ENCODE data around the gene RBM20. TPM values are rescaled to one million over a fixed set of nuclear protein-coding genes. Genes with fewer than 3 reads are reported as not detected.
A peak's percentile ranks its signal among the peaks of the same experiment; 100 is the strongest.

Gene RBM20
- total and polyA plus RNA-seq, 2 of the 4 experiments (the other 2 are of a cell fraction) = under 0.01 to 0.15 TPM

DNA sequence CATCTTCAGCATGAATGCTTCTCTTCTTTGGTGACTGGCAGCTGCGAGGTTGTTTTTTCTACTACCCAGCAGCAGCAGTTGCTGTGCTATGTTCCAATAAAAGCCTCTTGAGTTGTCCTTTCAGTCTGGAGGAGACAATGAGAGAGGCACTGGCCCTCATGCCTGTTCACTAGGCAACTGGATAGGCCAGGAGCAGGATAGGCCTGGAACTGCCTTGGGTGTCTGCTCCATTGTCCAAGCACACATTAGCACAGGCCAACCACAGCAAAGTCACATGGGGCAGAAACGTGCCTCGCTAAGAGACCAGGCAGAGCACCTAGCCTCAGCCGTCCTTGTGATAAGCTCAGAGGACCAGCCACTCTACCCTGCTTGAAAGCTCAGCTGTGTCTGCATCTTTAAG lies 150.7 kb downstream of the RBM20 start:
- no peak overlapping the region for H3K56ac ChIP-seq (ENCODE audit: extremely low read depth, insufficient read depth, low read length)
- H3K4me2 ChIP-seq (ENCODE audit: low read depth, low read length) = no peak overlapping the region
- peaks cover 14% of the 10 kb centered on the region; the same call in 1 of the 2 replicates for H3K4me1 ChIP-seq (ENCODE audit: control insufficient read depth, insufficient read depth, low read length)
- no peak overlapping the region for H4K8ac ChIP-seq (ENCODE audit: low read depth in 2 of 2, low read length in 2 of 2)
- no peaks in the 10 kb centered on the region for H3K79me1 ChIP-seq (ENCODE audit: low read depth in 1 of 2, low read length in 2 of 2)
- no peak overlapping the region for H2BK5ac ChIP-seq (ENCODE audit: low read depth, low read length, poor library complexity, severe bottlenecking)
- no peaks in the 10 kb centered on the region for H3K36me3 ChIP-seq (ENCODE audit: control insufficient read depth, insufficient read depth, low read length)
- H3K9me3 ChIP-seq (ENCODE audit: control insufficient read depth, insufficient read depth, low read length) = no peaks in the 10 kb centered on the region
- H2BK15ac ChIP-seq (ENCODE audit: low read depth, low read length) = 0 out of 3 replicates have a peak overlapping the region, but pooled peaks have one; percentile 10
- in situ Hi-C loops (cut with MboI; ENCODE audit: low sequenced_read_pairs) (no loop called here), intact Hi-C loops (cut with micrococcal nuclease) (no loop called here), dilution Hi-C loops (cut with HindIII; ENCODE audit: low sequenced_read_pairs, unreplicated experiment) (no loop called here)
- DNase-seq = no peak
- no peak overlapping the region for H3K27ac ChIP-seq (ENCODE audit: insufficient read depth, low read length)
- ChIA-PET POLR2A (ENCODE audit: unreplicated experiment) (no interaction called here), CTCF (interaction anchor here (0.9 kb wide), 1 partner anchor 9 kb away, joined by 3 read pairs; no protein-coding TSS in a partner anchor)
- peak overlapping the region; percentile 11; the same call in 1 of the 2 replicates for H4K5ac ChIP-seq (ENCODE audit: low read depth, low read length)
- peaks cover 4% of the 10 kb centered on the region; the same call in 1 of the 2 replicates for H3K27me3 ChIP-seq (ENCODE audit: control insufficient read depth, insufficient read depth, low read length)
- H3K18ac ChIP-seq (ENCODE audit: low read depth, low read length) = no peak overlapping the region; the same call in 1 of the 2 replicates
- H4K20me1 ChIP-seq (ENCODE audit: insufficient read depth, low read length) = no peaks in the 10 kb centered on the region
- H2BK20ac ChIP-seq (ENCODE audit: low read depth, low read length) = peak overlapping the region; percentile 28; the same call in 1 of the 2 replicates
- H3K4me3 ChIP-seq (ENCODE audit: insufficient read depth, low read depth, low read length) = no peak overlapping the region
- ATAC-seq (ENCODE audit: low read depth) = no peak
- WGBS, 2 experiments (ENCODE audit: extremely low coverage in 2 of 2, insufficient read length in 1 of 2) = 89% methylated on average over 3 of the region's 4 CpGs; no CpG with 5 or more reads in 1 of the 2 experiments
- H2BK120ac ChIP-seq (ENCODE audit: low read depth, low read length) = no peak overlapping the region; the same call in 1 of the 2 replicates
- no peak overlapping the region for H4K91ac ChIP-seq (ENCODE audit: insufficient read depth, low read depth, low read length)
- no peak overlapping the region for H2AK9ac ChIP-seq (replicated peaks; ENCODE audit: low read depth, low read length, poor library complexity)
- BruUV-seq (replicated peaks) = no TSS peak
- H2AFZ ChIP-seq (replicated peaks; ENCODE audit: low read length, poor library complexity) = no peak overlapping the region
- no peak overlapping the region for H2AK5ac ChIP-seq (ENCODE audit: low read depth, low read length)
- no peak overlapping the region for H3K23ac ChIP-seq (ENCODE audit: low read depth, low read length)
- H3K9ac ChIP-seq (ENCODE audit: low read depth, low read length) = no peak overlapping the region
- H3K4ac ChIP-seq (ENCODE audit: low read depth, low read length) = no peak overlapping the region
- no peak overlapping the region for H3K14ac ChIP-seq (replicated peaks; ENCODE audit: low read depth, low read length)
- TF ChIP-seq, protein P1, sequence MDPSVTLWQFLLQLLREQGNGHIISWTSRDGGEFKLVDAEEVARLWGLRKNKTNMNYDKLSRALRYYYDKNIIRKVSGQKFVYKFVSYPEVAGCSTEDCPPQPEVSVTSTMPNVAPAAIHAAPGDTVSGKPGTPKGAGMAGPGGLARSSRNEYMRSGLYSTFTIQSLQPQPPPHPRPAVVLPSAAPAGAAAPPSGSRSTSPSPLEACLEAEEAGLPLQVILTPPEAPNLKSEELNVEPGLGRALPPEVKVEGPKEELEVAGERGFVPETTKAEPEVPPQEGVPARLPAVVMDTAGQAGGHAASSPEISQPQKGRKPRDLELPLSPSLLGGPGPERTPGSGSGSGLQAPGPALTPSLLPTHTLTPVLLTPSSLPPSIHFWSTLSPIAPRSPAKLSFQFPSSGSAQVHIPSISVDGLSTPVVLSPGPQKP (IDR thresholded peaks at IDR 0.05; ENCODE audit: borderline replicate concordance, low read depth, low read length) = no peak
- no peak for TF ChIP-seq CEBPB (IDR thresholded peaks at IDR 0.05; ENCODE audit: low read depth, low read length)
- TF ChIP-seq FOS (IDR thresholded peaks at IDR 0.05; ENCODE audit: low read depth, low read length) = no peak
- no peak for TF ChIP-seq POLR2A (IDR thresholded peaks at IDR 0.05; ENCODE audit: low read depth, low read length)
- no peak for TF ChIP-seq RFX5 (IDR thresholded peaks at IDR 0.05; ENCODE audit: low read depth, low read length)
- no peak for TF ChIP-seq BHLHE40 (IDR thresholded peaks at IDR 0.05; ENCODE audit: low read depth, low read length)
- TF ChIP-seq, protein P2, sequence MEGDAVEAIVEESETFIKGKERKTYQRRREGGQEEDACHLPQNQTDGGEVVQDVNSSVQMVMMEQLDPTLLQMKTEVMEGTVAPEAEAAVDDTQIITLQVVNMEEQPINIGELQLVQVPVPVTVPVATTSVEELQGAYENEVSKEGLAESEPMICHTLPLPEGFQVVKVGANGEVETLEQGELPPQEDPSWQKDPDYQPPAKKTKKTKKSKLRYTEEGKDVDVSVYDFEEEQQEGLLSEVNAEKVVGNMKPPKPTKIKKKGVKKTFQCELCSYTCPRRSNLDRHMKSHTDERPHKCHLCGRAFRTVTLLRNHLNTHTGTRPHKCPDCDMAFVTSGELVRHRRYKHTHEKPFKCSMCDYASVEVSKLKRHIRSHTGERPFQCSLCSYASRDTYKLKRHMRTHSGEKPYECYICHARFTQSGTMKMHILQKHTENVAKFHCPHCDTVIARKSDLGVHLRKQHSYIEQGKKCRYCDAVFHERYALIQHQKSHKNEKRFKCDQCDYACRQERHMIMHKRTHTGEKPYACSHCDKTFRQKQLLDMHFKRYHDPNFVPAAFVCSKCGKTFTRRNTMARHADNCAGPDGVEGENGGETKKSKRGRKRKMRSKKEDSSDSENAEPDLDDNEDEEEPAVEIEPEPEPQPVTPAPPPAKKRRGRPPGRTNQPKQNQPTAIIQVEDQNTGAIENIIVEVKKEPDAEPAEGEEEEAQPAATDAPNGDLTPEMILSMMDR (conservative IDR thresholded peaks at IDR 0.05; ENCODE audit: low read depth, low read length) = no peak
- no peak for TF ChIP-seq CHD1 (IDR thresholded peaks at IDR 0.05; ENCODE audit: low read depth, low read length)
- no peak for TF ChIP-seq SMC3 (IDR thresholded peaks at IDR 0.05; ENCODE audit: low read depth, low read length)
- TF ChIP-seq RAD21 (IDR thresholded peaks at IDR 0.05; ENCODE audit: low read length) = no peak
- TF ChIP-seq, protein P3, sequence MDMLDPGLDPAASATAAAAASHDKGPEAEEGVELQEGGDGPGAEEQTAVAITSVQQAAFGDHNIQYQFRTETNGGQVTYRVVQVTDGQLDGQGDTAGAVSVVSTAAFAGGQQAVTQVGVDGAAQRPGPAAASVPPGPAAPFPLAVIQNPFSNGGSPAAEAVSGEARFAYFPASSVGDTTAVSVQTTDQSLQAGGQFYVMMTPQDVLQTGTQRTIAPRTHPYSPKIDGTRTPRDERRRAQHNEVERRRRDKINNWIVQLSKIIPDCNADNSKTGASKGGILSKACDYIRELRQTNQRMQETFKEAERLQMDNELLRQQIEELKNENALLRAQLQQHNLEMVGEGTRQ (IDR thresholded peaks at IDR 0.05; ENCODE audit: low read depth, low read length) = no peak
- TF ChIP-seq RCOR1 (IDR thresholded peaks at IDR 0.05; ENCODE audit: insufficient replicate concordance, low read length) = no peak
- TF ChIP-seq NFE2L2 (IDR thresholded peaks at IDR 0.05; ENCODE audit: low read depth, low read length) = no peak
- TF ChIP-seq MAZ (IDR thresholded peaks at IDR 0.05; ENCODE audit: borderline replicate concordance, low read depth, low read length) = no peak
- no peak for TF ChIP-seq MXI1 (IDR thresholded peaks at IDR 0.05; ENCODE audit: borderline replicate concordance, low read depth, low read length)
- TF ChIP-seq MAFK (IDR thresholded peaks at IDR 0.05; ENCODE audit: low read depth, low read length) = no peak
- H3K9me1 ChIP-seq (ENCODE audit: insufficient read depth, low read length) = no peaks in the 10 kb centered on the region; the same call in 1 of the 2 replicates
